Stimulated activated naive B cell treated with anti-CD40 and anti-IgM and Interleukin-4, amounts not matched to agents 10 μg/mL and 1 μg/mL and 100 μg/mL, for 72 hours (primary cell): Measurements from ENCODE around the gene EWSR1.

Source experiments
- ATAC-seq, 2 donors: fragments of 150-1000 bp; cut with Tn5 transposase; replicated peaks; 2 replicates each; pipeline ENCODE4 v1.10.0; 2021; ENCODE audit warnings: moderate library complexity in 1 of 2
- DNase-seq: peaks from one replicate; pipeline ENCODE4 v3.0.0; 2021
- H3K27ac Mint-ChIP-seq: one replicate; pipeline ENCODE4 v1.8.0; 2022; ENCODE audit warnings: mild to moderate bottlenecking, mixed read lengths
- H3K27me3 Mint-ChIP-seq, 2 donors: one replicate each; pipeline ENCODE4 v1.8.0; 2022; ENCODE audit warnings: mixed read lengths in 2 of 2
- H3K36me3 Mint-ChIP-seq, 2 donors: one replicate each; pipeline ENCODE4 v1.8.0; 2022; ENCODE audit warnings: mixed read lengths in 2 of 2, mild to moderate bottlenecking in 1 of 2
- H3K4me1 Mint-ChIP-seq, 2 donors: one replicate each; pipeline ENCODE4 v1.8.0; 2022; ENCODE audit warnings: mixed read lengths in 2 of 2, mild to moderate bottlenecking in 1 of 2
- H3K4me3 Mint-ChIP-seq, 2 donors: one replicate each; pipeline ENCODE4 v1.8.0; 2022; ENCODE audit warnings: mild to moderate bottlenecking in 2 of 2, mixed read lengths in 2 of 2, moderate library complexity in 1 of 2
- H3K9me3 Mint-ChIP-seq, 2 donors: one replicate each; pipeline ENCODE4 v1.8.0; 2022; ENCODE audit warnings: mixed read lengths in 2 of 2, mild to moderate bottlenecking in 1 of 2

Gene EWSR1

DNA sequence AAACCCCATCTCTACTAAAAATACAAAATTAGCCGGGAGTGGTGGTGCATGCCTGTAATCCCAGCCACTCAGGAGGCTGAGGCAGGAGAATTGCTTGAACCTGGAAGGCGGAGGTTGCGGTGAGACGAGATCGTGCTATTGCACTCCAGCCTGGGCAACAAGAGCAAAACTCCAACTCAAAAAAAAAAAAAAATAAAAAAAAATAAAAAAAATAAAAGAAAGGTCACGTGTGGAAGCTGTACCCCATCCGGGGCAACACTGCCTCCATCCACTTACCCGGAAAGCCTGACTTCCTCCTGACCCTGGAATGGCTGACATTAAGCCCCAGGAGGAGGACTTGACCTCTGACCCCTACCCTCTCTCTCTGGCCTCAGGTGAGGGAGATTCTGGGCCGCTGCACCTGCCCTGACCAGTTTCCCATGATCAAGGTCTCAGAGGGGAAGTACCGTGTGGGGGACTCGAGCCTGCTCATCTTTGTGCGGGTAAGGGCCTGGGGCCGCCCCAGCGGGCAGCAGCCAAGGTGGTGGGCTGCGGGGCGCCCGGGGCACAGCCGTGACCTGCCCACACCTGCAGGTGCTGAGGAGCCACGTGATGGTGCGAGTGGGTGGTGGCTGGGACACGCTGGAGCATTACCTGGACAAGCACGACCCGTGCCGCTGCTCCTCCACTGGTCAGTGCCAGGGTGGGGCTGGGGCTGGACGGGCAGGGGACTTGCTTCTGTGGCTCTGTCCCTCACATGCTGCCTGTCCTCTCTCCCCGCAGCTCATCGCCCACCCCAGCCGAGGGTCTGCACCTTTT is 42.2 kb downstream of the EWSR1 start:
- no peak overlapping the region for H3K4me3 Mint-ChIP-seq
- H3K9me3 Mint-ChIP-seq, result peaks cover 0 to 3% of the 10 kb centered on the region in 2 donors
- peaks cover 47 to 72% of the 10 kb centered on the region in 2 donors for H3K27me3 Mint-ChIP-seq
- ATAC-seq (peak in 1 of 2 donors; percentile 7), DNase-seq (no peak)
- H3K27ac Mint-ChIP-seq, result peak overlapping the region; percentile 42
- H3K36me3 Mint-ChIP-seq, result peaks cover 0 to 2% of the 10 kb centered on the region in 2 donors
- H3K4me1 Mint-ChIP-seq, result peaks cover 31 to 70% of the 10 kb centered on the region in 2 donors

DNA sequence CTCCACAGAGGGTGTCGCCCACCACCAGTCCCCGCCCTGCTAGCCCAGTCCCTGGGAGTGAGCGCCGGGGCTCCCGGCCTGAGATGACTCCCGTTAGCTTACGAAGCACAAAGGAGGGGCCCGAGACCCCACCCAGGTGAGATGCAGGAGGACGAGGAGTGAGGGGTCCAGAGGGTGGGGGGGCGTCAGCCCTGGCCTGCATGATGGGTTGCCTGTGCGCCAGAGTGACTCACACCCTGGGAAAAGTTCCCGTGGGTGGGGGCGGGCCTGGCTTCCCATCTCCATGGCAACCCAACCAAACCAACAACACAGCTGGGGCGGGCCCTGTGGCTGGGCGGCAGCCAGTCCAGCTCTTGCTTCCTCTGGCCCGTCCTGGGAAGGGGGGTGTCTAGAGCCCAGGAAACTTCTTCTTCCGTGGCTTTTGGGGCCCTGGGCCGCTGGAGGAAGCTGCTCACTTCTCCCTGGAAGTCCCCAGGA is 42.8 kb downstream of the EWSR1 start:
- DNase-seq (peak; percentile 68), ATAC-seq (peak; percentile 61 to 62)
- peaks cover 43 to 67% of the 10 kb centered on the region in 2 donors for H3K27me3 Mint-ChIP-seq
- H3K36me3 Mint-ChIP-seq, result peaks cover 0 to 2% of the 10 kb centered on the region in 2 donors
- H3K9me3 Mint-ChIP-seq, result peaks cover 0 to 3% of the 10 kb centered on the region in 2 donors
- H3K4me1 Mint-ChIP-seq, result peaks cover 29 to 64% of the 10 kb centered on the region in 2 donors
- H3K4me3 Mint-ChIP-seq, result no peak overlapping the region
- peak overlapping the region; percentile 42 for H3K27ac Mint-ChIP-seq

DNA sequence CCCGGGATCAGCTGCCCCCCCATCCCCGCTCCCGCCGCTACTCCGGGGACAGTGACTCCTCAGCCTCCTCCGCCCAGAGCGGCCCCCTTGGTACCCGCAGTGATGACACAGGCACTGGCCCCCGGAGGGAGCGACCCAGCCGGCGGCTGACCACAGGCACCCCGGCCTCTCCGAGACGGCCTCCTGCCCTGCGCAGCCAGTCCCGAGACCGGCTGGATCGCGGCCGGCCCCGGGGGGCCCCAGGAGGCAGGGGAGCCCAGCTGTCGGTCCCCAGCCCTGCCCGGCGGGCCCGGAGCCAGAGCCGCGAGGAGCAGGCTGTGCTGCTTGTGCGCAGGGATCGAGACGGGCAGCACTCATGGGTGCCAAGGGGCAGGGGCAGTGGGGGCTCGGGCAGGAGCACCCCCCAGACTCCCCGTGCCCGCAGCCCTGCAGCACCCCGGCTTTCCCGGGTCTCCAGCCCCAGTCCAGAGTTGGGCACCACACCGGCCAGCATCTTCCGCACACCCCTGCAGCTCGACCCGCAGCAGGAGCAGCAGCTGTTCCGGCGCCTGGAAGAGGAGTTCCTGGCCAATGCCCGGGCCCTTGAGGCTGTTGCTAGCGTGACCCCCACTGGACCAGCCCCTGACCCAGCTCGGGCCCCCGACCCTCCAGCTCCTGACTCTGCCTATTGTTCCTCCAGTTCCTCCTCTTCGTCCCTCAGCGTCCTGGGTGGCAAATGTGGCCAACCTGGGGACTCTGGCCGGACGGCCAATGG is 43.6 kb downstream of the EWSR1 start:
- H3K27ac Mint-ChIP-seq, result peak overlapping the region; percentile 42
- H3K9me3 Mint-ChIP-seq, result peaks cover 0 to 3% of the 10 kb centered on the region in 2 donors
- no peak overlapping the region for H3K4me3 Mint-ChIP-seq
- no peak for DNase-seq
- peaks cover 28 to 64% of the 10 kb centered on the region in 2 donors for H3K4me1 Mint-ChIP-seq
- peaks cover 5 to 6% of the 10 kb centered on the region in 2 donors for H3K36me3 Mint-ChIP-seq
- H3K27me3 Mint-ChIP-seq, result peaks cover 43 to 67% of the 10 kb centered on the region in 2 donors
- no peak for ATAC-seq

DNA sequence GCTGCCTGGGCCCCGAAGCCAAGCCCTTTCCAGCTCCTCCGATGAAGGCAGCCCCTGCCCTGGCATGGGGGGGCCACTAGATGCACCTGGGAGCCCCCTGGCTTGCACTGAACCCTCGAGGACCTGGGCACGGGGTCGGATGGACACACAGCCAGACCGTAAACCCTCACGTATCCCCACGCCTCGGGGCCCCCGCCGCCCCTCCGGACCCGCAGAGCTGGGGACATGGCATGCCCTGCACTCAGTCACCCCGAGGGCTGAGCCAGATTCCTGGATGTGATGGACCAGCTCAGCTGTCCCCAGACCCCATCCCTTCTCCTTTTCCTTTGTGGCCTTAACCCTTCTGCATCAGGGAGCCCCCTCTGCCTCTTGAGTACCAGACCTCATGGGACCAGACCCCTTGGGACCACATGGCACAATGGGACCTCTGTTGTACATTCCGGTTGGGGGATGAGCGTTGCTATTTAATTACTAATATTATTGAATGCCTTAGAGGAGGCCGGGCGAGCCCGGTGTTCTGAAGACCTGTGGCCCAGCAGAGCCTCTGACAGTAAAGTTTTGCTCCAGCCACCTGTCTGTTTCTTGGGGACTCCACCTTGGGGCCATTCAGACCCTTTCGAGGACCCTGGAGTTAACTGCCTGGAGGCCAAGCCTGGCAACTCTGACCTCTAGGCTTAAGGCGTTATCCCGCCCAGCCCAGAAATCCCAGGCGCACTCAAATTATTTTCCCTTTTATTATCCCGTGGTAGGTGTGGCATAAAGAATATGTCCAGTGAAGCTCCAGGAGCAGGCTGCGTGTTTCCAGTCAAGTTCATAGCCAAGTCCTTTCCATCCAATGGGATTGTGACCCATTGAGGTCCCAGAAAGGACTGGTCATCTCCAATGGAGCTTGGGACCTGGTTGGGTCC is 44.4 kb downstream of the EWSR1 start:
- peaks cover 14% of the 10 kb centered on the region in 2 donors for H3K36me3 Mint-ChIP-seq
- H3K4me3 Mint-ChIP-seq, result peak overlapping the region in 1 of 2 donors; percentile 56
- peaks cover 27 to 63% of the 10 kb centered on the region in 2 donors for H3K4me1 Mint-ChIP-seq
- H3K27ac Mint-ChIP-seq, result peak overlapping the region; percentile 9
- DNase-seq (no peak), ATAC-seq (no peak)
- peaks cover 0 to 3% of the 10 kb centered on the region in 2 donors for H3K9me3 Mint-ChIP-seq
- H3K27me3 Mint-ChIP-seq, result peaks cover 43 to 70% of the 10 kb centered on the region in 2 donors

DNA sequence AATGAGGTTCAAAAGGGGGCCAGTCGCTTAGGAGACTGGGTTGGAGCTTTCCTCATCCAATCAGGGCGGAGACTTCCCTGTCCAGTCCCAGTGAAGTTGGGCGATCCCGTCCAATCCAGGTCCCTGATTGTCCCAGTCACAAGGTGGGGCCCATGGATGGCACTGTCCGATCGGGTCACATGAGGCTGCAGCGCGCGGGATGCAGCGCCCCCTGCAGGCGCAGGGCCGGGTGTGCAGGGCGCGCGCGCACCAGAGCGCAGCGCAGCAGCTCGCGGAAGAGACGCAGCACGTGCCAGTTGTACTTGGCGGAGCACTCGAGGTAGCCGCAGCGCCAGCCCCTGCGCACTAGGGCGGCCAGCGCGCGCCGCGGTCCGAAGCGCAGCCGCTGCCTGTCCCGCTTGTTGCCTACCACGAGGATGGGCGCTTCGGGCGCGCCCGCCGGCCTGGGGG is 45.1 kb downstream of the EWSR1 start:
- DNase-seq (no peak), ATAC-seq (no peak)
- H3K27me3 Mint-ChIP-seq, result peaks cover 39 to 64% of the 10 kb centered on the region in 2 donors
- peaks cover 27 to 60% of the 10 kb centered on the region in 2 donors for H3K4me1 Mint-ChIP-seq
- H3K36me3 Mint-ChIP-seq, result peaks cover 17 to 21% of the 10 kb centered on the region in 2 donors
- peak overlapping the region in 1 of 2 donors; percentile 56 for H3K4me3 Mint-ChIP-seq
- peaks cover 0 to 3% of the 10 kb centered on the region in 2 donors for H3K9me3 Mint-ChIP-seq
- no peak overlapping the region for H3K27ac Mint-ChIP-seq

DNA sequence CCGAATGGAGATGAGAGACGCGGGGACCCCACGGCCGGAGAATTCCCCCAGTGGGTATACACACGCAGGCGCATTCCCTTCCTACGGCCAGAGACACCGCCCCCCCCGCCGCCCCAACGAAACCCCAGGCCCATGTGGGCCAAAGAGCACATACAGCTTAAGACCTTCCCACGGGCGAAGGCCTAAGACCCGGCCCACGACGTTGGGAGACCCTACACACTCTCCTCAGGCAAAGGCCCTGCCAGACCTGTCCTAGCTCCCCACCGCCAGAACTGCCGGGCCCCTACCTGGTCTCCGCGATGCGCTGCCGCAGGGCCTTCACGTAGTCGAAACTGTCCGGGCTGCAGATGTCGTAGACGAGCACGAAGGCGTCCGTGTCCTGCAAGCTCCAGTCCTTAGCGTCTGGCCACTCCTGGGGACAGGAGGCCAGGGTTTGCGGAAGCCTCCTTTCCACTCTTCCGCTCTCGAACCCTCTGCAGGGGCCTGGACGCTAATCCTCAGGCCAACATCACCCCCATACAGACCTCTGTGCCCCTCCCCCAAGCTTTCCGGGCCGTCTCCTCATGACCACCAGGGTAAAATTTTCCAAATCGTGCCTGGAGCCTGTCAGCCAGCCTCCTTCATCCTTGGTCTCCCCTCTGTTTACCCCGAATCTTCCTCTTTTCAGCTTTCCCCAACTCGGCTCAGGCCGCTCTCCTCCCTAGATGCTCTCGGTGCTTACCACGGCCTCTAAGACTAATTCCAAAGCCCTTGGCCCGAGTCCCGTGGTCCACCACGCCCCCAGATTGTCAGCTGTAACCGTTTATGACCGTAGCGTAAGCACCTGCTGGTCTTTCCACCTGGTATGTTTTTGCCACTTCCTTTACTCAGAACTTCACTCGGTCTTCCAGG is 45.8 kb downstream of the EWSR1 start:
- Mint-ChIP-seq H3K9me3 (peaks cover 0 to 3% of the 10 kb centered on the region in 2 donors), H3K4me3 (peak overlapping the region; percentile 39 to 56), H3K27ac (peak overlapping the region; percentile 66), H3K27me3 (peaks cover 39 to 57% of the 10 kb centered on the region in 2 donors), H3K36me3 (peaks cover 20 to 22% of the 10 kb centered on the region in 2 donors), H3K4me1 (peaks cover 29 to 54% of the 10 kb centered on the region in 2 donors)
- ATAC-seq (no peak), DNase-seq (no peak)

DNA sequence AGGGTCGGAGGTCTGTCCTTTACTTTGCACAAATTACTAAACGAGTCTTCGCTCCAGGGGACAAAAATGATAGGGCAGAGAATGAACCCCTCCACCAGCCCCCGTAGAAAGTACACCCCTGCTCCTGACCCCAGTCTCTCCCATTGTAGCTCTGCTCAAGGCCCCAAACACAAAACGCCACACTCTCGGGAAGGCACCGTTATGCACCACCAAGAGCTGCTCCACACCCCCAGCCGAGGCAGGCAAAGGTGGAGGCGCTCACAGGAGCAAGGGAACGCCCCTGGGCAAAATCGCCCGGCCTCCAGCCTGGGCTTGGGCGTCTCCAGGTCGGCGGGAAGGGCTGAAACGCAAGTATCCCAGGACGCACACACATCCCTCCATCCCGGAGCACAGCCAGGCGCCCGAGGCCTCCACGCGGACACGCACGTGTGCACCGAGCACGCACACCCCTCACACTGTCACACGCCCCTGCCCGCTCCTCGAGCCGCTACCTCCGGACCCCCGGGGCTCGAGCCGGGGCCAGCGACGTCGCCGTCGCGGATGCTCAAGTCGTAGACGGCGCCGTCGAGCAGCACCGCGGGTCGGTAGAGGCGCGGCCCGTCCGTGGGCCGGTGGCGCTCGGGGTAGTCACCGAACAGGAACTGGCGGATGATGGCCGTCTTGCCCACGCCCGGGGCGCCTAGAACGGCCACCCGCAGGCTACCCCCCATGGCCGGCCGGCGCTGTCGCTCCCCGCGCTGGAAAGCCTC is 46.6 kb downstream of the EWSR1 start:
- peaks cover 0 to 3% of the 10 kb centered on the region in 2 donors for H3K9me3 Mint-ChIP-seq
- peaks cover 29 to 50% of the 10 kb centered on the region in 2 donors for H3K4me1 Mint-ChIP-seq
- H3K27me3 Mint-ChIP-seq, result peaks cover 39 to 50% of the 10 kb centered on the region in 2 donors
- peaks cover 20 to 22% of the 10 kb centered on the region in 2 donors for H3K36me3 Mint-ChIP-seq
- peak in 1 of 2 donors; percentile 4 for ATAC-seq
- H3K27ac Mint-ChIP-seq, result peak overlapping the region; percentile 66
- no peak for DNase-seq
- H3K4me3 Mint-ChIP-seq, result peak overlapping the region; percentile 39 to 51

DNA sequence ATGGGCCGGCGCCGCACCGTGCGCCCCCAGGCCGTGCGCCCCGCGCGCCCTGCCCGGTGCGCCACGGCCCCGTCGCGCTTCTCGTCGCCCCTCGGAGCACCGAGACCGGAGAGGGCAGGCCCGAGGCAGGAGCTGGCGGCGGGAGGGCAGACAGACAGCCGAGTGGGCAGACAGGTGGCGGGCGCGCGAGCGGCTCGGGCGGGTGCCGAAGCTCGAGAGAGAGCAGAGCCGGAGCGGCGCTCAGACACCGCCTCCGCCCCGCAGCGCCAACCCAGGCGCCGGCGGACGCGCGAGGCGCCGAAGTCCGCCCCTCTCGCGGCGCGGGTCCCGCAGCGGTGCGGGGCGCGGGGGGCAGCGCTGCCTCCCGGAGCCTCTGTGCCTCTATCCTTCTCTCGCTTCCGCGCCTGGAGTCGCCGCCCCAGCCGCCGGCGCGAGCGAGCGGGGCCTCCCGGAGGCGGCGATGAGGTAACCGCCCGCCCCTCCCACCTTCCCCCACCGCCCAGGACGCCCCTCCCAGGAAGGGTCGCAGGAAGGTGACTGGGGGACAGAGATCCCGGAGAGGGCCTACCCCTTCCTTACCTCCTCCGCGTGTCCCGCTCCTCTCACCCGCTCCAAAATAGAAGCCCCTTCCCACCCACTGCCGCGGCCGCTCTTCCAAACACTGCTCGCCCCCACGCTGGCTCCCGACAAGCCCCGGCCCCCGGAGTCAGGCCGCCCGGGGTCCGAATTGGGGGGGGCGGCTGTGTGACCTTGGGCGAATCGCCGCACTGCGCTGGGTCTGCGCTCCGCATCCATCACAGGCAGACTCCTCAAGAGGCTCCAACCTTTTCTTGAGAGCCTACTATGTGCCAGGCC is 47.4 kb downstream of the EWSR1 start, which contains the start of gene RASL10A:
RASL10A (minus strand) TSS at position 412 of the 855 bp plus-strand sequence. CDS start 451 bp downstream, outside the sequence.
- ATAC-seq (peak in 1 of 2 donors; percentile 13), DNase-seq (no peak)
- Mint-ChIP-seq H3K36me3 (peaks cover 20 to 22% of the 10 kb centered on the region in 2 donors), H3K27ac (peak within 1 kb of the TSS; percentile 86), H3K27me3 (peaks cover 39 to 48% of the 10 kb centered on the region in 2 donors), H3K9me3 (peaks cover 0 to 3% of the 10 kb centered on the region in 2 donors), H3K4me3 (peak within 1 kb of the TSS; percentile 53 to 55), H3K4me1 (peaks cover 29 to 48% of the 10 kb centered on the region in 2 donors)

DNA sequence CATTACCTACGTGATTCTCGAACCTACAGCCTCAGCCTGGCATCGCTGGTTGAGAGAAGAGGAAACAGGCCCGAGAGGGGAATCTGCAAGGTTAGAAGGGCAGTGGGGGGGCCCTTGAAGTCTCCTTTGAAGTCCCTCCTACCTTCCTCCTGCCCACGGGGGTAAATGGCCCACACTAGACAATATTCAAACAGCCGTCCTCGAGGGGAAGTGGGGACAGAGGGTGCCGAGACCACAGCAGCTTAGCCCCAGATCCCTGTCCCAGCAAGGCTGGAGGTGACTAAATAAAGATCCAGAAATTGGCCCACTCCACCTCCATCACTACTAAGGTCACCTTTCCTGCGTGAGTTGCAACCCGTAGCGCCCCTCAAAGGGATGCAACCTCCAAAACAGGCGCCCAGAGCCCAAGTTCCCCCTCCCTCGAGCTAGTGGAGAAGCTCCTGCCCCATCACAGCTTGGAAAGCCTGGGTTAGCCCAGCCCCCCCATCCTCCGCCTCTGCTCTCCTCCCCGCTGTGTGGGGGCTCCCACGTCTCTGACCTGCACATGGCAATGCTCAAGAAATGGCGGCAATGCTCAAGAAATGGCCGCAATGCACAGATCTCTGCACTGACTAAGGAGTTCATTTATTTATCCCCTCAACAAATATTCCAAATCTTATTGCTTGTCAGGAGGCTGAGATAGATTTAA is 48.2 kb downstream of the EWSR1 start:
- Mint-ChIP-seq H3K36me3 (peaks cover 25 to 26% of the 10 kb centered on the region in 2 donors), H3K4me1 (peaks cover 24 to 40% of the 10 kb centered on the region in 2 donors), H3K9me3 (peaks cover 0 to 3% of the 10 kb centered on the region in 2 donors), H3K27me3 (peaks cover 39 to 48% of the 10 kb centered on the region in 2 donors), H3K27ac (peak overlapping the region; percentile 86), H3K4me3 (peak overlapping the region; percentile 53 to 55)
- ATAC-seq, result no peak
- DNase-seq, result no peak

DNA sequence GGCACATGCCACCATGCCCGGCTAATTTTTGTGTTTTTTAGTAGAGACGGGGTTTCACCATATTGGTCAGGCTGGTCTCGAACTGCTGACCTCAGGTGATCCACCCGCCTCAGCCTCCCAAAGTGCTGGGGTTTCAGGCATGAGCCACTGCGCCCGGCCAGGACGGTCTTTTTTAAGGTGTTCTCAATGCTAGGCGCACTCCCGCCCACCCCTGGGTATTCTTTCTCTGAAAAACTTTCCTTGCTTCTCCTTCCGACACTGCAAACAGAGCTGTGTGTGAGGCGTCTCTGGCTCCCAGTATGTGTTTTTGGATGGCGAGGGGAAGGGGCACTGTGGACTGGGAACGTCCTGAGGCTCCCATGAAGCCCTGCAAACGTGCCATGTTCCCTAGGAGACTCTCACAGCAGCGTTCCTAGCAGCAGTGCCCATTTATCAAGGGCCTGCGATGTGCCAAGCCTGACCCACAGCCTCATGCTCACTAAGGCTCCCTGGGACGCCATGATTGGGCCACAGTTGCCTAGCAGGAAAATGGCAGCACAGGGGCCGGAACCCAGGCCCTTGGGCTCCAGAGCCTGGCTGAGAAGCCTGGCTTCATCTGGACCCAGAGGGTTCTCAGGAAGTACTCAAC is 49.9 kb downstream of the EWSR1 start:
- no peak overlapping the region for H3K4me3 Mint-ChIP-seq
- H3K27me3 Mint-ChIP-seq, result peaks cover 28 to 36% of the 10 kb centered on the region in 2 donors
- peaks cover 24 to 31% of the 10 kb centered on the region in 2 donors for H3K4me1 Mint-ChIP-seq
- DNase-seq (no peak), ATAC-seq (no peak)
- peak overlapping the region; percentile 72 for H3K27ac Mint-ChIP-seq
- H3K36me3 Mint-ChIP-seq, result peaks cover 33 to 38% of the 10 kb centered on the region in 2 donors
- H3K9me3 Mint-ChIP-seq, result peaks cover 0 to 3% of the 10 kb centered on the region in 2 donors
